HG02981 (cell line): Measurements from ENCODE around the gene FANK1.
"Not testable (repeated sequence)": the region's sequence is repeated elsewhere in the genome, so short reads cannot be mapped to it uniquely, and the experiment has no call there.

Source experiments
- ATAC-seq: cut with Tn5 transposase; IDR thresholded peaks from one replicate; pipeline ENCODE4 v1.9.1; 2021; ENCODE audit warnings: mild to moderate bottlenecking, moderate library complexity; ENCODE audit not compliant: unreplicated experiment

Gene FANK1

GRCh38 chr10:126016156-126016805 lies 119.9 kb downstream of the FANK1 start:
- no peak for ATAC-seq

GRCh38 chr10:126016882-126017281 lies 120.5 kb downstream of the FANK1 start:
- no peak for ATAC-seq

- ATAC-seq, result no peak
Measured at GRCh38 chr10:126017961-126018560, 121.7 kb downstream of the FANK1 start.

GRCh38 chr10:126021833-126022500 lies 125.6 kb downstream of the FANK1 start:
- no peak for ATAC-seq

- no peak for ATAC-seq
Measured at GRCh38 chr10:126022841-126023240, 126.5 kb downstream of the FANK1 start.

GRCh38 chr10:126027692-126028091 lies 131.3 kb downstream of the FANK1 start:
- ATAC-seq, result no peak

- ATAC-seq, result no peak
Measured at GRCh38 chr10:126029999-126030398, 133.6 kb downstream of the FANK1 start.

- ATAC-seq, result no peak
Measured at GRCh38 chr10:126034586-126034985, 138.2 kb downstream of the FANK1 start.

GRCh38 chr10:126036515-126036914 lies 140.2 kb downstream of the FANK1 start:
- ATAC-seq, result no peak

GRCh38 chr10:126037946-126038345 lies 141.6 kb downstream of the FANK1 start:
- ATAC-seq, result no peak

GRCh38 chr10:126041117-126041516 lies 144.8 kb downstream of the FANK1 start:
- no peak for ATAC-seq

GRCh38 chr10:126041804-126042231 lies 145.5 kb downstream of the FANK1 start:
- peak; percentile 99 for ATAC-seq

GRCh38 chr10:126042354-126042753 lies 146.0 kb downstream of the FANK1 start:
- ATAC-seq, result no peak

GRCh38 chr10:126042906-126043305 lies 146.5 kb downstream of the FANK1 start:
- no peak for ATAC-seq

GRCh38 chr10:126043389-126043788 lies 147.0 kb downstream of the FANK1 start:
- ATAC-seq, result no peak

GRCh38 chr10:126045861-126046260 lies 149.5 kb downstream of the FANK1 start:
- no peak for ATAC-seq

GRCh38 chr10:126046831-126047230 lies 150.5 kb downstream of the FANK1 start:
- ATAC-seq, result no peak

GRCh38 chr10:126047749-126048148 lies 151.4 kb downstream of the FANK1 start:
- not testable (repeated sequence) for ATAC-seq

GRCh38 chr10:126049759-126050700 lies 153.7 kb downstream of the FANK1 start:
- ATAC-seq, result no peak

GRCh38 chr10:126052171-126052570 lies 155.8 kb downstream of the FANK1 start:
- ATAC-seq, result no peak

- ATAC-seq, result no peak
Measured at GRCh38 chr10:126054191-126054590, 157.8 kb downstream of the FANK1 start.
